Liver (tissue), 9 donors: ENCODE measurements around the gene MMP2. TPM values are rescaled to one million over a fixed set of nuclear protein-coding genes. Genes with fewer than 3 reads are reported as not detected.

Experiments
- DNase-seq: peaks from one replicate; pipeline ENCODE4 v3.0.0-alpha.2; 2017; ENCODE audit warnings: low spot score
- H3K27ac ChIP-seq, 2 donors: one replicate each; pipeline ENCODE4 v1.7.0; 2013; ENCODE audit warnings: inconsistent platforms in 2 of 2, low read length in 2 of 2, control low read depth in 1 of 2, low read depth in 1 of 2, mild to moderate bottlenecking in 1 of 2
- H3K27me3 ChIP-seq, 4 donors: one replicate each; pipeline versions ENCODE4 v1.6.1 to v1.7.0; 2013; ENCODE audit warnings: low read length in 3 of 4, inconsistent platforms in 1 of 4, mild to moderate bottlenecking in 1 of 4, moderate library complexity in 1 of 4; ENCODE audit not compliant: control insufficient read depth in 4 of 4, insufficient read depth in 4 of 4
- H3K36me3 ChIP-seq, 4 donors: one replicate each; pipeline versions ENCODE4 v1.6.1 to v1.7.0; 2013; ENCODE audit warnings: low read length in 3 of 4, mild to moderate bottlenecking in 3 of 4, low read depth in 1 of 4, moderate library complexity in 1 of 4; ENCODE audit not compliant: control insufficient read depth in 4 of 4, insufficient read depth in 3 of 4
- H3K4me1 ChIP-seq, 4 donors: one replicate each; pipeline versions ENCODE4 v1.6.1 to v1.7.0; 2013; ENCODE audit warnings: low read length in 3 of 4, mild to moderate bottlenecking in 3 of 4, moderate library complexity in 1 of 4; ENCODE audit not compliant: control insufficient read depth in 4 of 4, insufficient read depth in 4 of 4
- H3K4me3 ChIP-seq, 3 donors: one replicate each; pipeline versions ENCODE4 v1.6.1 to v1.7.0; 2013; ENCODE audit warnings: low read length in 3 of 3, control low read depth in 1 of 3, low read depth in 1 of 3, mild to moderate bottlenecking in 1 of 3
- H3K9ac ChIP-seq, 2 donors: one replicate each; pipeline ENCODE4 v1.7.0; 2013; ENCODE audit warnings: low read length in 2 of 2, mild to moderate bottlenecking in 2 of 2, moderate library complexity in 2 of 2, control low read depth in 1 of 2, low read depth in 1 of 2
- H3K9me3 ChIP-seq, 4 donors: one replicate each; pipeline versions ENCODE4 v1.6.1 to v1.7.0; 2013; ENCODE audit warnings: low read length in 3 of 4; ENCODE audit not compliant: control insufficient read depth in 4 of 4
- EGR1 ChIP-seq, 2 donors: IDR thresholded peaks; 2 replicates each; pipeline ENCODE4 v1.6.1; 2016 to 2018; ENCODE audit warnings: antibody characterized with exemption in 2 of 2, low read depth in 2 of 2
- FOXA2 ChIP-seq: IDR thresholded peaks from 2 replicates; pipeline ENCODE4 v1.6.1; 2016; ENCODE audit warnings: antibody characterized with exemption
- HNF4A ChIP-seq, 2 donors: conservative IDR thresholded peaks; 2 replicates each; pipeline ENCODE4 v1.6.1; 2016; ENCODE audit warnings: antibody characterized with exemption in 2 of 2, mild to moderate bottlenecking in 2 of 2
- JUND ChIP-seq, 2 donors: IDR thresholded peaks; 2 replicates each; pipeline ENCODE4 v1.6.1; 2016; ENCODE audit warnings: antibody characterized with exemption in 2 of 2
- NR2F2 ChIP-seq: IDR thresholded peaks from 2 replicates; pipeline ENCODE4 v1.6.1; 2016; ENCODE audit warnings: antibody characterized with exemption
- RAD21 ChIP-seq, 2 donors: IDR thresholded peaks; 2 replicates each; pipeline ENCODE4 v1.6.1; 2016; ENCODE audit warnings: antibody characterized with exemption in 2 of 2, mild to moderate bottlenecking in 2 of 2
- TAF1 ChIP-seq: conservative IDR thresholded peaks from 2 replicates; pipeline ENCODE4 v1.6.1; 2016; ENCODE audit warnings: antibody characterized with exemption, mild to moderate bottlenecking
- ZBTB33 ChIP-seq: IDR thresholded peaks from 2 replicates; pipeline ENCODE4 v1.6.1; 2016; ENCODE audit warnings: antibody characterized with exemption
- WGBS: extraction: QIAGEN DNeasy Blood & Tissue Kit; methylation state at CpG from one replicate; pipeline ENCODE4 v1.1.7; 2013; 5-methylcytosine and 5-hydroxymethylcytosine counted together
- polyA plus RNA-seq, 2 donors: library from polyadenylated mRNA; stranded (reverse) in 1 of 2; unstranded in 1 of 2; fragments of 200-250 nt in 1 of 2; fragments of >200 nt in 1 of 2; fragmentation: Nextera tagmentation in 1 of 2; extraction: Ambion mirVana in 1 of 2; gene quantifications; one replicate each; pipeline versions ENCODE4 v1.2.1 to v1.2.3, GENCODE V29; 2013 to 2015
- total RNA-seq, 2 donors: library from RNA; depleted of rRNA; stranded (reverse); fragments of >200 nt; gene quantifications; one replicate each; pipeline ENCODE4 v1.2.3, GENCODE V29; 2014
- TF ChIP-seq, protein P1 (sequence below): fragments of 150-350 bp; IDR thresholded peaks from 2 replicates; pipeline ENCODE4 v1.5.1; 2017; ENCODE audit warnings: improper control_type of control experiment, low read depth, low read length; ENCODE audit not compliant: missing input control
- TF ChIP-seq, protein P2 (sequence below): IDR thresholded peaks from 2 replicates; pipeline ENCODE4 v1.6.1; 2016; ENCODE audit warnings: antibody characterized with exemption
- donor health status: healthy.
- donor health status: healthy.
- donor health status: healthy.
- donor health status: healthy.
- donor health status: healthy.

Gene MMP2
- total and polyA plus RNA-seq, 4 donors = 2.8 to 6.3 (median 5.3) TPM

- WGBS = 55% methylated on average over 2 of the region's 2 CpGs
- Histone ChIP-seq H3K9ac (no peak overlapping the region), H3K36me3 (peaks cover 0 to 2% (median 0%) of the 10 kb centered on the region in 4 donors), H3K27me3 (no peaks in the 10 kb centered on the region), H3K27ac (no peak overlapping the region), H3K4me3 (no peak overlapping the region), H3K4me1 (no peaks in the 10 kb centered on the region), H3K9me3 (peaks cover 0 to 11% (median 1%) of the 10 kb centered on the region in 4 donors)
- DNase-seq = no peak
- TF ChIP-seq ZBTB33 (no peak), JUND (IDR thresholded peaks at IDR 0.05) (no peak), HNF4A (conservative IDR thresholded peaks at IDR 0.05) (no peak), NR2F2 (no peak), TAF1 (no peak), EGR1 (IDR thresholded peaks at IDR 0.05; ENCODE audit: low read depth in 2 of 2) (no peak)
- TF ChIP-seq, protein P1, sequence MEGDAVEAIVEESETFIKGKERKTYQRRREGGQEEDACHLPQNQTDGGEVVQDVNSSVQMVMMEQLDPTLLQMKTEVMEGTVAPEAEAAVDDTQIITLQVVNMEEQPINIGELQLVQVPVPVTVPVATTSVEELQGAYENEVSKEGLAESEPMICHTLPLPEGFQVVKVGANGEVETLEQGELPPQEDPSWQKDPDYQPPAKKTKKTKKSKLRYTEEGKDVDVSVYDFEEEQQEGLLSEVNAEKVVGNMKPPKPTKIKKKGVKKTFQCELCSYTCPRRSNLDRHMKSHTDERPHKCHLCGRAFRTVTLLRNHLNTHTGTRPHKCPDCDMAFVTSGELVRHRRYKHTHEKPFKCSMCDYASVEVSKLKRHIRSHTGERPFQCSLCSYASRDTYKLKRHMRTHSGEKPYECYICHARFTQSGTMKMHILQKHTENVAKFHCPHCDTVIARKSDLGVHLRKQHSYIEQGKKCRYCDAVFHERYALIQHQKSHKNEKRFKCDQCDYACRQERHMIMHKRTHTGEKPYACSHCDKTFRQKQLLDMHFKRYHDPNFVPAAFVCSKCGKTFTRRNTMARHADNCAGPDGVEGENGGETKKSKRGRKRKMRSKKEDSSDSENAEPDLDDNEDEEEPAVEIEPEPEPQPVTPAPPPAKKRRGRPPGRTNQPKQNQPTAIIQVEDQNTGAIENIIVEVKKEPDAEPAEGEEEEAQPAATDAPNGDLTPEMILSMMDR = no peak
These were observed 47.4 kb downstream of the MMP2 start for GRCh38 chr16:55526441-55526840.

GRCh38 chr16:55527885-55528284, 48.9 kb downstream of the MMP2 start:
- TF ChIP-seq HNF4A (conservative IDR thresholded peaks at IDR 0.05) (no peak), FOXA2 (no peak)

GRCh38 chr16:55529018-55529417, 50.0 kb downstream of the MMP2 start:
- H3K4me3 ChIP-seq = no peak overlapping the region
- DNase-seq = no peak
- WGBS = 75% methylated on average over 2 of the region's 2 CpGs
- no peaks in the 10 kb centered on the region for H3K9me3 ChIP-seq
- H3K36me3 ChIP-seq = peaks cover 0 to 2% (median 0%) of the 10 kb centered on the region in 4 donors
- TF ChIP-seq HNF4A (conservative IDR thresholded peaks at IDR 0.05) (no peak), RAD21 (IDR thresholded peaks at IDR 0.05) (no peak), NR2F2 (no peak)
- TF ChIP-seq, protein P2, sequence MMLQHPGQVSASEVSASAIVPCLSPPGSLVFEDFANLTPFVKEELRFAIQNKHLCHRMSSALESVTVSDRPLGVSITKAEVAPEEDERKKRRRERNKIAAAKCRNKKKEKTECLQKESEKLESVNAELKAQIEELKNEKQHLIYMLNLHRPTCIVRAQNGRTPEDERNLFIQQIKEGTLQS = no peak
- TF ChIP-seq, protein P1 = no peak
- H3K27me3 ChIP-seq = no peaks in the 10 kb centered on the region
- H3K4me1 ChIP-seq = no peaks in the 10 kb centered on the region
- H3K9ac ChIP-seq = no peak overlapping the region
- H3K27ac ChIP-seq = no peak overlapping the region

More at GRCh38 chr16:55527885-55528284, 48.9 kb downstream of the MMP2 start:
- Histone ChIP-seq H3K4me3 (no peak overlapping the region), H3K27ac (no peak overlapping the region), H3K27me3 (no peaks in the 10 kb centered on the region), H3K36me3 (peaks cover 0 to 2% (median 0%) of the 10 kb centered on the region in 4 donors), H3K9me3 (no peaks in the 10 kb centered on the region), H3K9ac (no peak overlapping the region), H3K4me1 (no peaks in the 10 kb centered on the region)
- DNase-seq = no peak
